ENCODE data around the gene CIB1.

- TF ChIP-seq POLR2AphosphoS5 (IDR thresholded peaks at IDR 0.05; ENCODE audit: low read depth, low read length) (no peak), POLR2A (IDR thresholded peaks at IDR 0.05; ENCODE audit: low read depth, low read length) (no peak), PAX5 (IDR thresholded peaks at IDR 0.05; ENCODE audit: insufficient read depth, low read length, severe bottlenecking) (no peak), TAF1 (IDR thresholded peaks at IDR 0.05; ENCODE audit: low read depth, low read length) (no peak)
These were observed 25.8 kb upstream of the CIB1 start for GRCh38 chr15:90259524-90259923.

Data from GM12891 (cell line).